SK-MEL-5 (cell line): ENCODE data around the gene DDIAS. TPM values are rescaled to one million over a fixed set of nuclear protein-coding genes. Genes with fewer than 3 reads are reported as not detected.
"Not testable (repeated sequence)": the region's sequence is repeated elsewhere in the genome, so short reads cannot be mapped to it uniquely, and the experiment has no call there.

Source experiments
- DNase-seq: peaks from one replicate; pipeline ENCODE4 v3.0.0-alpha.2; 2016; ENCODE audit warnings: low read depth, low spot score
- in situ Hi-C: cut with HindIII; loops from 2 replicates; pipeline ENCODE4 v1.10.0; 2016; ENCODE audit warnings: low sequenced_read_pairs, high pct_unique_total_duplicates, low pct_unique_long_range_greater_than_20kb
- total RNA-seq: library from RNA; depleted of rRNA; stranded (reverse); fragments of >200 nt; shearing (Covaris generic); gene quantifications from 2 replicates; pipeline ENCODE4 v1.2.3, GENCODE V29; 2014

Gene DDIAS
- total RNA-seq, 1 experiment from 2014 or later: 13.8 TPM

DNA sequence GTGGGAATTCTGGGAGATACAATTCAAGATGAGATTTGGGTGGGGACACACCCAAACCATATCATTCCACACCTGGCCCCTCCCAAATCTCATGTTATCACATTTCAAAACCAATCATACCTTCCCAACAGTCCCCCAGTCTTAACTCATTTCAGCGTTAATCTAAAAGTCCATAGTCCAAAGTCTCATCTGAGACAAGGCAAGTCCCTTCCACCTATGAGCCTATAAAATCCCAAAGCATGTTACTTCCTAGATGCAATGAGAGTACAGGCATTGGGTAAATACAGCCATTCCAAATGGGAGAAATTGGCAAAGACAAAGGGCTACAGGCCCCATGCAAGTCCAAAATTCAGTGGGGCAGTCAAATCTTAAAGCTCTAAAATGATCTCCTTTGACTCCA, 41.9 kb downstream of the DDIAS start:
- DNase-seq, in situ Hi-C loops: not testable (repeated sequence)

DNA sequence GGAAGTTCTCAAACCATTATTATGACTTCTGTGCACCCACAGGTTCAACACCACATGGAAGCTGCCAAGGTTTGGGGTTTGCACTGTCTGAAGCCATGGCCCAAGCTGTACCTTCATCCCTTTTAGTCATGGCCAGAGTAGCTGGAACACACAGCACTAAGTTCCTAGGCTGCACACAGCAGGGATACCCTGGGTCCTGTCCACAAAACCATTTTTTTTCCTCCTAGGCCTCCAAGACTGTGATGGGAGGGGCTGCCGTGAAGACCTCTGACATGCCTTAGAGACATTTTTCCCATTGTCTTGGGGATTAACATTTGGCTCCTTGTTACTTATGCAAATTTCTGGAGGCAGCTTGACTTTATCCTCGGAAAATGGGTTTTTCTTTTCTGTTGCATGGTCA, 42.7 kb downstream of the DDIAS start:
- DNase-seq: no peak
- in situ Hi-C loops: no loop called here

DNA sequence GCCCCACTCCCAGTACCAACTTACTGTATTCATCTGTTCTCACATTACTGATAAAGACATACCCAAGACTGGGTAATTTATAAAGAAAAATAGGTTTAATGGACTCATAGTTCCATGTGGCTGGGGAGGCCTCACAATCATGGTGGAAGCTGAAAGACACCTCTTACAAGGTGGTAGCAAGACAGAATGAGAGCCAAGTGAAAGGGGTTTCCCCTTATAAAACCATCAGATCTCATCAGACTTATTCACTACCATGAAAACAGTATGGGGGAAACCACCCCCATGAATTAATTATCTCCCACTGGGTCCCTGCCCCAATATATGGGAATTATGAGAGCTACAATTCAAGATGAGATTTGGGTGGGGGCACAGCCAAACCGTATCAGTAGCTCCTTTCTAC, 43.5 kb downstream of the DDIAS start:
- DNase-seq, in situ Hi-C loops: not testable (repeated sequence)

DNA sequence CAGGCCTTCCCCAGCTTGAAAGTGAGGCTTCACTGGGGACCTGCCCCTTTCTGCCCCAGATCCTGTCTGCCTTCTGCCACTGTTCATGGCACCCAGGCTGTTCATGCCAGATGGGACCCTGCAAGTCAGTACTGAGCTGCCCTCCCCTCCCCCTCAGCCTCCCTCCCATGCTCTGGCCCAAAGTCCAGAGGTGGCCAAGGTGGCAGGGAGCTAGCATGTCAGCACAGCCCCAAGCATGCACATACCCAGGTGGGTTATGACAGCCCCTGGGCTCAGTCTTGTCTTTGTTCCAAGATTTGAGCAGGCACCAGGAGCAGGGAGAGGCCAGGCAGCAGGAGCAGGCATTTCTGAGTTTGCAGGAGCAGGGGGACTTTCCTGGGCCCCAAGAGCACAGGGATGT, 44.1 kb downstream of the DDIAS start:
- in situ Hi-C loops: no loop called here

DNA sequence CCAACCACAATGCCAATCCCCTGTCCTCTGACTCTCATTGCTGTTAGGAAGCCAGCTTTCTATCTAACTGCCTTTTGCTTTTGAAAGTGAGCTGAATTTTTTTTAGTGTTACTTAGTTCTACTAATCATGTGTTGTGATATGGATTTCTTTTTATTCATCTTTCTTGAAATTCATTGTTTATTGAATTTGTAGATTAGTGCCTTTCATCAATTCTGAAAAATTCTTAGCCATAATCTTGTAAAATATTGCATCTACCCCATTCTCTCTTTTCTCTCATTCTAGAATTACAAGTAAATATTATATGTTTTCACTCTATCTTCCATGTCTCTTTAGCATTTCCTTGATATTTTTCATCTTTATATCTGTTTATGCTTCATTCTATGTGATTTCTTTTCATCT, 47.8 kb downstream of the DDIAS start:
- DNase-seq: no peak
- in situ Hi-C loops: no loop called here

More for the DNA sequence above, 44.1 kb downstream of the DDIAS start:
- DNase-seq: no peak

DNA sequence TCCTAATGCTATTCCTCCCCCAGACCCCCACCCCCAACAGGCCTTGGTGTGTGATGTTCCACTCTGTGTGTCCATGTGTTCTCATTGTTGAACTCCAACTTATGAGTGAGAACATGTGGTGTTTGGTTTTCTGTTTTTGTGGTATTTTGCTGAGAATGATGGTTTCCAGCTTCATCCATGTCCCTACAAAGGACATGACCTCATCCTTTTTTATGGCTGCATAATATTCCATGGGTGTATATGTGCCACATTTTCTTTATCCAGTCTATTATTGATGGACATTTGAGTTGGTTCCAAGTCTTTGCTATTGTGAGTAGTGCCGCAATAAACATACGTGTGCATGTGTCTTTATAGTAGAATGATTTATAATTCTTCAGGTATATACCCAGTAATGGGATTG, 49.0 kb downstream of the DDIAS start:
- in situ Hi-C loops: loop anchor here (25.0 kb wide), 1 partner anchor 112 kb away; the partner anchor contains the start of gene RAB30
- not testable (repeated sequence) for DNase-seq

DNA sequence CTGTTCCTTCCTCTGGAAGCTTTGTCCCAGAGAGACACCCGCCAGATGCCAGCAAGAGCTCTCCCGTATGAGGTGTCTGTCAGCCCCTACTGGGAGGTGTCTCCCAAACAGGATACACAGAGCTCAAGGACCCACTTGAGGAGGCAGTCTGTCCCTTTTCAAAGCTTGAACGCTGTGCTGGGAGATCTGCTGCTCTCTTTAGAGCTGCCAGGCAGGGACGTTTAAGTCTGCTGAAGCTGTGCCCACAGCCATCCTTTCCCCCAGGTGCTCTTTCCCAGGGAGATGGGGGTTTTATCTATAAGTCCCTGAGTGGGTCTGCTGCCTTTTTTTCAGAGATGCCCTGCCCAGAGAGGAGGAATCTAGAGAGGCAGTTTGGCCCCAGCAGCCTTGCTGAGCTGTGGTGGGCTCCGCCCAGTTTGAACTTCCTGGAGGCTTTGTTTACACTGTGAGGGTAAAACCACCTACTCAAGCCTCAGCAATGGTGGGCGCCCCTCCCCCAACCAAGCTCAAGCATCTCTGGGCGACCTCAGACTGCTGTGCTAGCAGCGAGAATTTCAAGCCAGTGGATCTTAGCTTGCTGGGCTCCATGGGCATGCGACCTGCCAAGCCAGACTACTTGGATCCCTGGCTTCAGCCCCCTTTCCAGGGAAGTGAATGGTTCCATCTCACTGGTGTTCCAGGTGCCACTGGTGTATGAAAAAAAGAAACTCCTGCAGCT, 54.4 kb downstream of the DDIAS start:
- DNase-seq: not testable (repeated sequence)
- in situ Hi-C loops: loop anchor here (25.0 kb wide), 1 partner anchor 106 kb away; the partner anchor contains the start of gene RAB30

DNA sequence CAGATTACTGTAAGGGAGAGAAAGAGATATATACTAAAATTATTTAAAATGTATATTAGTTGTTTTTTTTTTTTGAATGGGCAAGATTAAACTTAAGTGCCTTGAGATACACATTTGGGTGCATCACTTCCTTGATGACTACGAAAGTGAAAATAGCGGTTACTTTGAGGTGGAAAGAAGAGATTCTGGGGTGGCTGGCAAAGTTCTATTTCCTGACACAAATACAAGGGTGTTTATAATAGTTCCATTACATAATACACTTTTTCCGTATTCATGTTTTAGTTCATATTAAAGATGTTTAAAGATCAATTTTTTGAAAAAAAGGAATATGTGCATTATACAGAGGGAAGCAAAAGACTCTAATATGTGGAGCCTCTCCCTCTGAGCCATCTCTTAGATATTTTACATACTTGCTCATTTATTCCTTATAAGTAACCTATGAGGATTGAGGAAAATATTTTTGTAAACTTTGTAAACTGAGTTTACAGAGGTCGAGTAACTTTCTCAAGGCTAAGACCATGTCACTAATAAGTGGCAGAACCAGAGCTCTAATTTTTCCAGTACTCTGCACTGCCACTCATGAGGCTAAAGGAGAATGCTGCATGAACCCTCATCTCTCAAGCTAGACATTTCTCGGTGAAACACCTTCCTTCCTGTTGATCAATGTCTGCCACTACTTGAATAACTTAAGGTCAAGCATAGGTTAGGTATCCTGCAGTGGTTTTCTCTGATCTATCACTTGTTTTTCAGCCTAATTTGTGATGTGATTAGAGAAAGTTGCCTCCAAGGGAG, 58.6 kb downstream of the DDIAS start:
- DNase-seq: no peak
- in situ Hi-C loops: loop anchor here (25.0 kb wide), 1 partner anchor 102 kb away; the partner anchor contains the start of gene RAB30

DNA sequence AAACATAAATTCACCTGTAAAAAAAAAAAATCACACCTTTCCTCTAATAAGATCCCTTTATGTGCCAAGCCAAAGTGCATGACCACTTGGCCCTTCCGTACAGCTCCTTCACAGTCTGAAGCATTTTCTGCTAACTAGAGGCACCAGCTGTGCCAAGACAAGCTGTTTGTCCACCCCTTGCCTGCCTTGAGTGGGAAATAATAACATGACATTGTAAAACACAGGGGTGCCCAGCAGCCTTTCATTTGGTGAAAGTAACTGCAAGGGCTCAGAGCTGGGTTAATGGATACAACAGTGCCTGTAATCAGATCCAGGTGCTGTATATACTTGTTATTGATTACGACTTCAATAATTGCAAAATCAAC, 59.2 kb downstream of the DDIAS start:
- DNase-seq: no peak
- in situ Hi-C loops: loop anchor here (25.0 kb wide), 1 partner anchor 102 kb away; the partner anchor contains the start of gene RAB30

DNA sequence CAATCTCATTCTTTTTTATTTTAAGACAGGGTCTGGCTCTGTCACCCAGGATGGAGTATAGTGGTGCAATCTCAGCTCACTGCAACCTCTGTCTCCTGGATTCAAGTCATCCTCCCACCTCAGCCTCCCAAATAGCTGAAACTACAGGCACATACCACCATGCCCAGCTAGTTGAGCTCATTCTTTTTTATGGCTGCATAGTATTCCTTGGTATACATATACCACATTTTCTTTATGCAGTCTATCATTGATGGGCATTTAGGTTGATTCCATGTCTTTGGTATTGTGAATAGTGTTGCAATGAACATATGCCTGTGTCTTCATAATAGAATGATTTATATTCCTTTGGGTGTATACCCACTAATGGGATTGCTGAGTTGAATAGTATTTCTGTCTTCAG, 60.5 kb downstream of the DDIAS start:
- in situ Hi-C loops: loop anchor here (25.0 kb wide), 1 partner anchor 100 kb away; the partner anchor contains the start of gene RAB30
- DNase-seq: not testable (repeated sequence)

DNA sequence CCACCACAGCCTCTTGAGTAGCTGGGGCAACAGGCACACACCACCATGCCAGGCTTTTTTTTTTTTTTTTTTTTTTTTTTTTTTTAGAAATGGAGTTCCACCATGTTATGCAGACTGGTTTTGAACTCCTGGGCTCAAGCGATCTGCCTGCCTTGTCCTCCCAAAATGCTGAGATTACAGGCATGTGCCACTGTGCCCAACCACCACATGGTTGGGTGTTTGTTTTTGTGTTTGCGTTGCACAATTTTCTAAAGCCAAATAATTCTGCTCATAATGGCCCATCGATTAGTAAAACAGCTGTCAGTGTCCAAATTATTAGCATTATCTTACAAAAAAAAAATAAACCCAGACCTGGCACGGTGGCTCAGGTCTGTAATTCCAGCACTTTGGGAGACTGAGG, 65.8 kb downstream of the DDIAS start:
- no peak for DNase-seq
- in situ Hi-C loops: loop anchor here (25.0 kb wide), 1 partner anchor 95 kb away; the partner anchor contains the start of gene RAB30

DNA sequence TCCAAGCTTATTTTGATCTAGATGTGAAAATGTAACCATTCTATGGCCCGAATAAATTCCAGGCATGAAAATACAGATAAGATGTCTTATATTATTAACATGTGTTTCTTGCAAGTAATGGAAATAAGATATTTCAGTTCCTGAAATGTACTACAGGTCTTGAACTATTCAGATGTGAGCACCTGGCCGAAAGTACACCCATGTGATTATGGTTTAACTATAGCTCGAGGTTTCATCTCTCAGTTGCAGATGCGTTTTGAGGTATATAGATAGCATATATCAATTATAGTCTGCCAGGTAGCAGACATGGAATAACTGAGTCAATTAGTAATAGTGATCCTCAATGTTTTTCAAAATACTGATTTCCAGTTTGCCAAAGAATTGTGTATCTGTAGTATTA, 68.3 kb downstream of the DDIAS start:
- in situ Hi-C loops: loop anchor here (25.0 kb wide), 1 partner anchor 92 kb away; the partner anchor contains the start of gene RAB30
- no peak for DNase-seq

DNA sequence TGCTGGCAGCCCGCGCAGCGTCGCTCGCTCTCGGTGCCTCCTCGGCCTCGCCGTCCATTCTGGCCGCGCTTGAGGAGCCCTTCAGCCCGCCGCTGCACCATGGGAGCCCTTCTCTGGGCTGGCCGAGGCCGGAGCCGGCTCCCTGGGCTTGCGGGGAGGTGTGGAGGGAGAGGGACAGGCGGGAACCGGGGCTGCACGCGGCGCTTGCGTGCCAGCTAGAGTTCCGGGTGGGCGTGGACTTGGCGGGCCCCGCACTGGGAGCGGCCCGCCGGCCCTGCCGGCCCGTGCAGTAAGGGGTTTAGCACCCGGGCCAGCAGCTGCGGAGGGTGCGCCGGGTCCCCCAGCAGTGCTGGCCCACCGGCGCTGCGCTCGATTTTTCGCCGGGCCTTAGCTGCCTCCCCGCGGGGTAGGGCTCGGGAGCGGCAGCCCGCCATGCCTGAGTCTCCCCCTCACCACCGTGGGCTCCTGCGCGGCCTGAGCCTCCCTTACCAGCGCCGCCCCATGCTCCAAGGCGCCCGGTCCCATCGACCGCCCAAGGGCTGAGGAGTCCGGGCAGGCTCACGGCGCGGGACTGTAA, 69.1 kb downstream of the DDIAS start:
- in situ Hi-C loops: loop anchor here (25.0 kb wide), 1 partner anchor 92 kb away; the partner anchor contains the start of gene RAB30
- DNase-seq: not testable (repeated sequence)

DNA sequence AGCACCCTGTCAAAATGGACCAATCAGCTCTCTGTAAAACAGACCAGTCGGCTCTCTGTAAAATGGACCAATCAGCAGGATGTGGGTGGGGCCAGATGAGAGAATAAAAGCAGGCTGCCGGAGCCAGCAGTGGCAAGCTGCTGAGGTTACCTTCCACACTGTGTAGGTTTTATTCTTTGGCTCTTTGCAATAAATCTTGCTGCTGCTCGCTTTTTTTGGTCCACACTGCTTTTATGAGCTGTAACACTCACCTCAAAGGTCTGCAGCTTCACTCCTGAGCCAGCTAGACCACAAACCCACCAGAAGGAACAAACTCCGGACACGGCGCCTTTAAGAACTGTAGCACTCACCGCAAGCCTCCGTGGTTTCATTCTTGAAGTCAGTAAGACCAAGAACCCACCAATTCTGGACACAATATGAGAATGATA, 70.0 kb downstream of the DDIAS start:
- in situ Hi-C loops: loop anchor here (25.0 kb wide), 1 partner anchor 91 kb away; the partner anchor contains the start of gene RAB30
- not testable (repeated sequence) for DNase-seq

DNA sequence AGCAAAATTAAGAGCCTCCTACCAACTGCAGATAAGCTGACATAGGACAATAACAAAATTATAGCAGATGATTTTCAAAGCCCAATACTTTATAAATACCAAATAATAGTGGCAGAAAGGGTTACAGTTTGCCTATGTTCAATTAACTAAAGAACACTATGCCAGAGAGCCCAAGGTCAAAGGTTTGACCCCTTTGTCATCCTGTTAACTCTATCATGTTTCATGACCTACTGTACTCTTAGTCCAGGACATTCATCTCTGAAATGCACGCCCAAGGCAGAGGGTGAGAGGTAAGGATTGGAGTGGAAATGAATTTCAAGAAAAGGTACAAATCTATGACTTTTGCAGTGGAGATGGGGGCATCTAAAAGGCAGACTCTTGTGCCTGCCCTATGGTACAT, 70.6 kb downstream of the DDIAS start:
- DNase-seq: no peak
- in situ Hi-C loops: loop anchor here (25.0 kb wide), 1 partner anchor 90 kb away; the partner anchor contains the start of gene RAB30

DNA sequence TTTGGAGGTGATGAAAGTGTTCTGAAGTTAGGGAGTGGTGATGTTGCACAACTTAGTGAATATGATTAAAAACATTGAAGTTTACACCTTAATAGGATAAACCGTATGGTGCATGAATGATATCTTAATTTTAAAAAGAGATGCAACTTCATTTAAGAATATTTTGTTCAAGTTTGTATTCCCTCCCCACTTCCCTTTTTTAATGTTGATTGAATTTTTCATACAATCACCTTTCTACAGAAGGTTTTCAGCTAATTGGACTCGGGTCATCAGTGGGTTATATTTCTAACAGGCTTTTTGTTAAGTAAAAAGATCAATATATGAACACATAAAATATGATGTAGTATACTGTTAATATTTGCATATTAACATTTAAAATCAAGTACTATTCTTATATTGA, 72.6 kb downstream of the DDIAS start:
- no peak for DNase-seq
- in situ Hi-C loops: loop anchor here (25.0 kb wide), 1 partner anchor 88 kb away; the partner anchor contains the start of gene RAB30

DNA sequence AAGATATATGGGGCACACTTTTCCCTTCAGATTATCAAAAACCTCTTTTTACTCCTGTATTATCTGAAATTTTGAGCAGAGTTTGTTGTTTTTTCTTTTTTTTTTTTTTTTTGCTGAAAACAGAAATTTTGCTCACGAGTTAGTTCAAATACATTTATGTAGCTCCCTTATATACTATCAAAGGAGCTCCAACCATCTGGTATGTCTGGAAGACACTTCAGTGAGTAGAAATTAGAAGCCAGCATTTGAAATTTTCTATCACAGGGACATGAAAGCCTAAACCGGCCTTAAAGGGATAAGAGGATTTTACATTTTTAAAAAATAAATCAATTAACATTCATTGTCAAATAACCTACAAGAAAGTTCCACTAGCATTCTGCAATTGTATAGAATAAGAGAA, 73.3 kb downstream of the DDIAS start:
- no peak for DNase-seq
- in situ Hi-C loops: loop anchor here (25.0 kb wide), 1 partner anchor 87 kb away; the partner anchor contains the start of gene RAB30

DNA sequence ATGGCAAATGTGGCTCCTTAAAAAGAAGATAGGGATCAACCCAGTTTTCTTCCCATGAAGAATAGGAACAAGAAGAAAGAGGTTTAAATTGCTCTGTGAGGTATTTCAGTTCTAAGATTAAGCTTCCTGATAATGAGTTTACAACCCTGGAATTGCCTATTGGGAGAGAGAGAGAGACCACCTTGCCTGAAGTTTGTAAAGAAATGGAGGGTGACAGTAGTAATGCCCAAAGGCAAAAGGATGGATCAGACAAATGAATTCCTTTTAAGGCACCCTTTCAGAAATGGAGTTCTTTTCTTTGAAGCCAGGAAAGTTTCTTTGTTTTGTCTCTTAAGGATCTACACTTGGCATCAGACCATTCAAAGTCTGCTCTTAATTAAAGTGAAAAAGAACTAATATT, 74.3 kb downstream of the DDIAS start:
- in situ Hi-C loops: no loop called here

More for the DNA sequence above, 74.3 kb downstream of the DDIAS start:
- no peak for DNase-seq
